K562 (cell line): ENCODE data around the gene FKBP2. TPM values are rescaled to one million over a fixed set of nuclear protein-coding genes. Genes with fewer than 3 reads are reported as not detected.

Source experiments
- EZH2 ChIP-seq: IDR thresholded peaks from 2 replicates; pipeline ENCODE4 v1.6.1; 2012; ENCODE audit warnings: low read depth, mild to moderate bottlenecking, inconsistent platforms, low read length, borderline replicate concordance
- FOXP1 ChIP-seq: sonication (generic); formaldehyde crosslinking; IDR thresholded peaks from 2 replicates; pipeline ENCODE4 v1.8.0; 2022; ENCODE audit warnings: mild to moderate bottlenecking, missing genetic modification reagents
- GATAD2B ChIP-seq: fragments of 450-650 bp; IDR thresholded peaks from 2 replicates; pipeline ENCODE4 v1.6.1; 2017; ENCODE audit warnings: mild to moderate bottlenecking, borderline replicate concordance
- GMEB1 ChIP-seq: fragments of 250-450 bp; sonication (Bioruptor Pico); IDR thresholded peaks from 2 replicates; pipeline ENCODE4 v1.4.0; 2020; ENCODE audit warnings: mild to moderate bottlenecking
- KDM5B ChIP-seq: fragments of 200-600 bp; sonication (generic); IDR thresholded peaks from 2 replicates; pipeline ENCODE4 v1.6.1; 2012; ENCODE audit warnings: low read depth, mild to moderate bottlenecking, moderate library complexity, low read length, control low read depth, inconsistent platforms; ENCODE audit not compliant: insufficient replicate concordance
- NR1H2 ChIP-seq: sonication (generic); formaldehyde crosslinking; IDR thresholded peaks from 2 replicates; pipeline ENCODE4 v1.4.0; 2020; ENCODE audit warnings: mild to moderate bottlenecking, missing genetic modification reagents
- PHB2 ChIP-seq: fragments of 450-650 bp; IDR thresholded peaks from 2 replicates; pipeline ENCODE4 v1.6.1; 2017; ENCODE audit warnings: low read depth
- PHF20 ChIP-seq: fragments of 450-650 bp; IDR thresholded peaks from 2 replicates; pipeline ENCODE4 v1.6.1; 2018; ENCODE audit not compliant: partially characterized antibody
- SNIP1 ChIP-seq: fragments of 450-650 bp; IDR thresholded peaks from 2 replicates; pipeline ENCODE4 v1.7.1; 2017; ENCODE audit warnings: low read depth, mild to moderate bottlenecking
- TAF9B ChIP-seq: fragments of 450-650 bp; IDR thresholded peaks from 2 replicates; pipeline ENCODE4 v1.6.1; 2018; ENCODE audit warnings: mild to moderate bottlenecking; ENCODE audit not compliant: partially characterized antibody
- ZBTB9 ChIP-seq: fragments of 450-650 bp; formaldehyde crosslinking; IDR thresholded peaks from 2 replicates; pipeline ENCODE4 v1.4.0; 2020; ENCODE audit warnings: mild to moderate bottlenecking, moderate library complexity
- ZKSCAN8 ChIP-seq: fragments of 200-800 bp; sonication (Bioruptor generic); IDR thresholded peaks from 2 replicates; pipeline ENCODE4 v1.6.1; 2016; ENCODE audit warnings: missing genetic modification characterization, missing compliant biosample characterization
- ZNF175 ChIP-seq: fragments of 200-800 bp; sonication (Bioruptor generic); IDR thresholded peaks from 2 replicates; pipeline ENCODE4 v1.6.1; 2016; ENCODE audit warnings: low read depth, mild to moderate bottlenecking, missing genetic modification characterization, missing compliant biosample characterization
- ZNF431 ChIP-seq: sonication (generic); formaldehyde crosslinking; IDR thresholded peaks from 2 replicates; pipeline ENCODE4 v1.8.0; 2022; ENCODE audit warnings: mild to moderate bottlenecking, missing genetic modification reagents
- polyA plus RNA-seq, 8 experiments: library from polyadenylated mRNA; depleted of rRNA in 4 of 8; stranded (reverse) in 5 of 8; unstranded in 3 of 8; fragments of >200 nt; fragmentation: Nextera tagmentation in 2 of 8; fragmentation: Illumina TruSeq in 1 of 8; extraction: Ambion mirVana in 2 of 8; extraction: Trizol in 1 of 8; gene quantifications; 2 replicates each; pipeline versions ENCODE4 v1.2.1 to v1.2.3, GENCODE V29; 2011 to 2014; ENCODE audit warnings: inconsistent platforms in 1 of 8, missing spikeins in 1 of 8
- total RNA-seq, 7 experiments: library from RNA; depleted of rRNA in 6 of 7; stranded (reverse); fragments of >200 nt in 6 of 7; fragmentation: Illumina TruSeq in 2 of 7; extraction: Trizol in 2 of 7; gene quantifications; 2 replicates each; pipeline versions ENCODE4 v1.2.1 to v1.2.3, GENCODE V29; 2011 to 2021; ENCODE audit warnings: low replicate concordance in 1 of 7
- TF ChIP-seq, protein P1 (sequence below): fragments of 250-450 bp; sonication (Bioruptor Pico); IDR thresholded peaks from 2 replicates; pipeline ENCODE4 v1.9.0; 2021; ENCODE audit warnings: mild to moderate bottlenecking, inconsistent platforms
- TF ChIP-seq, protein P2 (sequence below): sonication (generic); formaldehyde crosslinking; IDR thresholded peaks from 2 replicates; pipeline ENCODE4 v1.8.0; 2022; ENCODE audit warnings: mild to moderate bottlenecking, low read depth, missing genetic modification reagents
- TF ChIP-seq, protein P3 (sequence below): fragments of 250-450 bp; sonication (Bioruptor Pico); IDR thresholded peaks from 2 replicates; pipeline ENCODE4 v1.5.0; 2021; ENCODE audit warnings: mild to moderate bottlenecking, moderate library complexity

FKBP2 gene
- total and polyA plus RNA-seq, 9 of the 15 experiments (the other 6 are each of a cell fraction or from before 2014, with no cell fraction given), result 3.5 to 151 (median 58.1) TPM

- TF ChIP-seq ZKSCAN8 (no peak), FOXP1 (peak; percentile 68; the same call in 1 of the 2 replicates), GMEB1 (CRISPR knock-in tag) (peak; percentile 50; the same call in 1 of the 2 replicates), TAF9B (no peak), PHF20 (peak; percentile 39), ZBTB9 (CRISPR knock-in tag) (no peak; the same call in 1 of the 2 replicates), PHB2 (no peak), SNIP1 (no peak), ZNF431 (CRISPR knock-in tag) (no peak; the same call in 1 of the 2 replicates), KDM5B (no peak), GATAD2B (no peak), EZH2 (no peak), ZNF175 (CRISPR knock-in tag) (no peak), NR1H2 (0 out of 2 replicates have a peak, but pooled peaks have one; percentile 66)
- TF ChIP-seq, protein P1, sequence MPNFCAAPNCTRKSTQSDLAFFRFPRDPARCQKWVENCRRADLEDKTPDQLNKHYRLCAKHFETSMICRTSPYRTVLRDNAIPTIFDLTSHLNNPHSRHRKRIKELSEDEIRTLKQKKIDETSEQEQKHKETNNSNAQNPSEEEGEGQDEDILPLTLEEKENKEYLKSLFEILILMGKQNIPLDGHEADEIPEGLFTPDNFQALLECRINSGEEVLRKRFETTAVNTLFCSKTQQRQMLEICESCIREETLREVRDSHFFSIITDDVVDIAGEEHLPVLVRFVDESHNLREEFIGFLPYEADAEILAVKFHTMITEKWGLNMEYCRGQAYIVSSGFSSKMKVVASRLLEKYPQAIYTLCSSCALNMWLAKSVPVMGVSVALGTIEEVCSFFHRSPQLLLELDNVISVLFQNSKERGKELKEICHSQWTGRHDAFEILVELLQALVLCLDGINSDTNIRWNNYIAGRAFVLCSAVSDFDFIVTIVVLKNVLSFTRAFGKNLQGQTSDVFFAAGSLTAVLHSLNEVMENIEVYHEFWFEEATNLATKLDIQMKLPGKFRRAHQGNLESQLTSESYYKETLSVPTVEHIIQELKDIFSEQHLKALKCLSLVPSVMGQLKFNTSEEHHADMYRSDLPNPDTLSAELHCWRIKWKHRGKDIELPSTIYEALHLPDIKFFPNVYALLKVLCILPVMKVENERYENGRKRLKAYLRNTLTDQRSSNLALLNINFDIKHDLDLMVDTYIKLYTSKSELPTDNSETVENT (CRISPR knock-in tag), result no peak
- TF ChIP-seq, protein P2, sequence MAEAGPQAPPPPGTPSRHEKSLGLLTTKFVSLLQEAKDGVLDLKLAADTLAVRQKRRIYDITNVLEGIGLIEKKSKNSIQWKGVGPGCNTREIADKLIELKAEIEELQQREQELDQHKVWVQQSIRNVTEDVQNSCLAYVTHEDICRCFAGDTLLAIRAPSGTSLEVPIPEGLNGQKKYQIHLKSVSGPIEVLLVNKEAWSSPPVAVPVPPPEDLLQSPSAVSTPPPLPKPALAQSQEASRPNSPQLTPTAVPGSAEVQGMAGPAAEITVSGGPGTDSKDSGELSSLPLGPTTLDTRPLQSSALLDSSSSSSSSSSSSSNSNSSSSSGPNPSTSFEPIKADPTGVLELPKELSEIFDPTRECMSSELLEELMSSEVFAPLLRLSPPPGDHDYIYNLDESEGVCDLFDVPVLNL, result no peak
- TF ChIP-seq, protein P3, sequence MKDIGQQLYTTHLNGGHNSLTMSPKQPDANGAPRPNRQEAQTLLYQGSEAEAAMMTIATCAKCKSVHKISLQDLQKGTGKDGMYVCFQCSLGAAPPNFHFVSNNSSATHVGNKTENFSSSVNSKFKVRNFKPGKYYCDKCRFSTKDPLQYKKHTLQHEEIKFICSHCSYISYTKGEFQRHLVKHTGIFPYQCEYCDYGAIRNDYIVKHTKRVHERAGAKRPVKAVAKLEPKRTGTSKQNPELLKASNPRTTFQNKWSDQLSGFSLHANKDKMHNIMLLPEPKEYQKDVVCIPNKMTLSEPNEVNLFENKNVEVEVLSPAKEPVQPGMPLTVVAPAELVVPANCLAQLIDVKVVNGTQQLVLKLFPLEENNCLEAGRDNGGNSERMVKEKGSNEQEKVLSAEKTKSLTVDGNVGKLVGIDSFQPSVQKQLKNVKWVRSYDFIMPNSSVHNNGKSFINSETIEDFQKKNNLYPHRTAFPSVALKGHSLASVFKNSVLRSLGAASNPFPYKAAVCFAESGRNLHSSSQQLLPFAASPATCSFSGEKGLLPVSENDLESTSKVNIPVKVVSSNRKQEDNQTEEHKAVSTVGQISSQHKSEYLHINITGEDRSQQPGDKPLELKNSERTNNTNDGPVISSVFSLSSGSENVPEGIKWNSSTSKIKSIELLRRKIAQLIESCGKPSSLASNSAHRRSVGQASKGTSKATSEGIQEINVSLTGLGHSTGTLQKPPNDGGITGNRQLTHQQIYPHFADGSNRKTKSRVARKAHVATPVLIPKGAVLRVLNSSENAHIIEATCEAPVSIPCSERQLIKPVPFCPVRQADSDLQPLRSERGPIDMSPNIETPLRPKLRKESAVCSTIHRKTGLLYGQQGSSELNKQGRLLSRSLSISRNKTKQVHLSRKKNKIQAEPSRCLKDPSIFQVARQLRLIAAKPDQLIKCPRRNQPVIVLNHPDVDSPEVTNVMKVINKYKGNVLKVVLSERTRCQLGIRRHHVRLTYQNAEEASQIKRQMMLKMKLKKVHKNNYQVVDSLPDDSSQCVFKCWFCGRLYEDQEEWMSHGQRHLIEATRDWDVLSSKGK (CRISPR knock-in tag), result no peak
Measured at GRCh38 chr11:64225608-64226506, 15.0 kb upstream of the FKBP2 start, which contains the start of the genes NUDT22 and TRPT1 (continued).
